PFSK-1 (cell line): ENCODE data around the gene KRTAP4-16.

ENCODE experiments used
- FOXP2 ChIP-seq: optimal IDR thresholded peaks from 2 replicates; pipeline ENCODE3; 2011; ENCODE audit warnings: borderline replicate concordance, control low read depth, inconsistent platforms; ENCODE audit not compliant: insufficient read depth; ENCODE audit errors: extremely low read length, extremely low read depth
- POLR2AphosphoS5 ChIP-seq: IDR thresholded peaks from 2 replicates; pipeline ENCODE4 v1.6.1; 2012; ENCODE audit warnings: low read depth, mild to moderate bottlenecking, control low read depth, low read length, moderate library complexity
- REST ChIP-seq, 2 experiments: IDR thresholded peaks; 2 replicates each; pipeline versions ENCODE4 v1.6.1 to v1.8.0; 2011 to 2012; ENCODE audit warnings: low read depth in 2 of 2, low read length in 2 of 2, control low read depth in 1 of 2, inconsistent platforms in 1 of 2, mild to moderate bottlenecking in 1 of 2, moderate library complexity in 1 of 2; ENCODE audit not compliant: insufficient read depth in 1 of 2
- SIN3A ChIP-seq: IDR thresholded peaks from 2 replicates; pipeline ENCODE4 v1.6.1; 2012; ENCODE audit warnings: mild to moderate bottlenecking, low read length, moderate library complexity, borderline replicate concordance; ENCODE audit not compliant: insufficient read depth
- TAF1 ChIP-seq: IDR thresholded peaks from 2 replicates; pipeline ENCODE4 v1.6.1; 2012; ENCODE audit warnings: low read length, control low read depth, borderline replicate concordance; ENCODE audit not compliant: insufficient read depth

Gene KRTAP4-16

GRCh38 chr17:41111151-41111885, 9.3 kb upstream of the KRTAP4-16 start:
- TF ChIP-seq TAF1 (no peak), FOXP2 (no peak), REST (IDR thresholded peaks at IDR 0.05; ENCODE audit: insufficient read depth in 1 of 2, low read depth in 2 of 2, low read length in 2 of 2) (no peak), SIN3A (no peak), POLR2AphosphoS5 (no peak)

GRCh38 chr17:41107941-41108450, 6.0 kb upstream of the KRTAP4-16 start:
- no peak for TF ChIP-seq FOXP2
- no peak for TF ChIP-seq SIN3A
- no peak for TF ChIP-seq POLR2AphosphoS5
- no peak for TF ChIP-seq TAF1
- TF ChIP-seq REST (IDR thresholded peaks at IDR 0.05; ENCODE audit: insufficient read depth in 1 of 2, low read depth in 2 of 2, low read length in 2 of 2), result no peak

GRCh38 chr17:41105347-41105746, 3.3 kb upstream of the KRTAP4-16 start, which contains the start of gene KRTAP4-9:
Gene KRTAP4-9, plus strand, starts transcription at chr17:41105389. Its CDS starts 0 bp downstream, at chr17:41105389.
- 0 out of 4 replicates have a peak, but pooled peaks of 1 of the 2 experiments have one; percentile 28 for TF ChIP-seq REST (IDR thresholded peaks at IDR 0.05; ENCODE audit: insufficient read depth in 1 of 2, low read depth in 2 of 2, low read length in 2 of 2)

- TF ChIP-seq REST (IDR thresholded peaks at IDR 0.05; ENCODE audit: insufficient read depth in 1 of 2, low read depth in 2 of 2, low read length in 2 of 2), result no peak
These were observed 1.9 kb upstream of the KRTAP4-16 start for GRCh38 chr17:41103896-41104295.

- TF ChIP-seq POLR2AphosphoS5, result no peak
- TF ChIP-seq TAF1, result no peak
- TF ChIP-seq FOXP2, result no peak
- no peak for TF ChIP-seq REST (IDR thresholded peaks at IDR 0.05; ENCODE audit: insufficient read depth in 1 of 2, low read depth in 2 of 2, low read length in 2 of 2)
- TF ChIP-seq SIN3A, result no peak
These were observed 3.5 kb downstream of the KRTAP4-16 start for GRCh38 chr17:41098481-41098880.
